ENCODE measurements around the gene TSPAN32.

DNA sequence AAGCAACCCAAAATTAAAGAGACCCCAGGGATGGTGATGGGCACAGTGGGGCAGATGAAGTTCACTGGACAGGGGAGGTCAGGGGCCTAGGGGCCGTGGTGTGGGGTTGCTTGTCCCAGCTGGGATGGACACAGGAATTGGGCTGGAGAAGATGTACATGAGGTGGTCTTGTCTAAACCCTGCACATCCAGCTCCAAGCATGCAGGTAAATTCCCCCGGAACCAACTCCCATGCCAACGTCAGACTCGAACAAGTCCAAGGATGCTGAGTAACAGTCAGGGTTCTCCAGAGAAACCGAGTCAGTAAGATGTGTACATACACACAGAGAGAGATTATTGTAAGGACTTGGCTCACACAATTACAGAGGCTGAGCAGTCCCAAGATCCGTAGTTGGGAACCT lies 28.9 kb downstream of the TSPAN32 start:
- TF ChIP-seq, protein P1, sequence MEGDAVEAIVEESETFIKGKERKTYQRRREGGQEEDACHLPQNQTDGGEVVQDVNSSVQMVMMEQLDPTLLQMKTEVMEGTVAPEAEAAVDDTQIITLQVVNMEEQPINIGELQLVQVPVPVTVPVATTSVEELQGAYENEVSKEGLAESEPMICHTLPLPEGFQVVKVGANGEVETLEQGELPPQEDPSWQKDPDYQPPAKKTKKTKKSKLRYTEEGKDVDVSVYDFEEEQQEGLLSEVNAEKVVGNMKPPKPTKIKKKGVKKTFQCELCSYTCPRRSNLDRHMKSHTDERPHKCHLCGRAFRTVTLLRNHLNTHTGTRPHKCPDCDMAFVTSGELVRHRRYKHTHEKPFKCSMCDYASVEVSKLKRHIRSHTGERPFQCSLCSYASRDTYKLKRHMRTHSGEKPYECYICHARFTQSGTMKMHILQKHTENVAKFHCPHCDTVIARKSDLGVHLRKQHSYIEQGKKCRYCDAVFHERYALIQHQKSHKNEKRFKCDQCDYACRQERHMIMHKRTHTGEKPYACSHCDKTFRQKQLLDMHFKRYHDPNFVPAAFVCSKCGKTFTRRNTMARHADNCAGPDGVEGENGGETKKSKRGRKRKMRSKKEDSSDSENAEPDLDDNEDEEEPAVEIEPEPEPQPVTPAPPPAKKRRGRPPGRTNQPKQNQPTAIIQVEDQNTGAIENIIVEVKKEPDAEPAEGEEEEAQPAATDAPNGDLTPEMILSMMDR (IDR thresholded peaks at IDR 0.05; ENCODE audit: low read depth, low read length), result no peak
- TF ChIP-seq EZH2phosphoT487 (IDR thresholded peaks at IDR 0.05; ENCODE audit: low read depth), result no peak

All from OCI-LY3 (cell line).